Measurements from ENCODE around the gene SPN. TPM values are rescaled to one million over a fixed set of nuclear protein-coding genes. Genes with fewer than 3 reads are reported as not detected.
"Not testable (repeated sequence)": the region's sequence is repeated elsewhere in the genome, so short reads cannot be mapped to it uniquely, and the experiment has no call there.

The SPN gene
- total RNA-seq, 1 experiment from 2014 or later: 0.17 TPM

DNA sequence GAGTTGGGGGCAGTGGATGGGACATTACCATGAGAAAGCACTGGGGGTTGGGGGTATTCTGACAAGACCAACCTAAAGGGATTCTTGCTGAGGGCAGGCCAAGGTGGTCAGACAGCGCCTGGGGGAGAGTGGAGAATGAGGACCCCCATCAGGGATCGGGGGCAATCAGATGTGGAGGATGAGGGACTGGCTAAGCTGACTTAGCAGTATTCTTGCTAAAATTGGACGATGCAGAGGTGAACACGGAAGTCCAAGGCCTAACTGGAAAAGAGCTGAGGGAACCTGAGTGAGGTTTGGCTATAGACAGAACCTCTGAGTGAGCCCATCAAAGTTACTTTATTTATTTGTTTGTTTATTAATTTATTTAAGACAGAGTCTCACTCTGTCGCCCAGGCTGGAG, 25.1 kb downstream of the SPN start:
- Histone ChIP-seq H3K4me3 (no peak overlapping the region), H3K79me2 (ENCODE audit: low read depth) (peaks cover 78% of the 10 kb centered on the region), H4K20me1 (ENCODE audit: insufficient read depth) (peaks cover 75% of the 10 kb centered on the region), H3K4me1 (replicated peaks; ENCODE audit: insufficient read depth) (no peaks in the 10 kb centered on the region), H3F3A (ENCODE audit: insufficient read depth, low read depth) (peaks cover 32% of the 10 kb centered on the region), H3K9me3 (ENCODE audit: insufficient read depth, low read depth) (no peaks in the 10 kb centered on the region), H3K27ac (no peak overlapping the region), H3K4me2 (no peak overlapping the region), H3K27me3 (ENCODE audit: insufficient read depth, low read depth) (no peaks in the 10 kb centered on the region), H2AFZ (no peak overlapping the region), H3K36me3 (ENCODE audit: low read depth) (0 out of 2 replicates have a peak, but pooled peaks cover 14% of the 10 kb centered on the region), H3K9me2 (ENCODE audit: insufficient read depth) (no peaks in the 10 kb centered on the region)
- BruUV-seq (replicated peaks): no TSS peak
- ChIA-PET POLR2A (ENCODE audit: unreplicated experiment) (no interaction called here), CTCF (interaction anchor here (0.7 kb wide), 1 partner anchor 160 kb away, joined by 3 read pairs; no protein-coding TSS in a partner anchor)
- TF ChIP-seq, protein P1, sequence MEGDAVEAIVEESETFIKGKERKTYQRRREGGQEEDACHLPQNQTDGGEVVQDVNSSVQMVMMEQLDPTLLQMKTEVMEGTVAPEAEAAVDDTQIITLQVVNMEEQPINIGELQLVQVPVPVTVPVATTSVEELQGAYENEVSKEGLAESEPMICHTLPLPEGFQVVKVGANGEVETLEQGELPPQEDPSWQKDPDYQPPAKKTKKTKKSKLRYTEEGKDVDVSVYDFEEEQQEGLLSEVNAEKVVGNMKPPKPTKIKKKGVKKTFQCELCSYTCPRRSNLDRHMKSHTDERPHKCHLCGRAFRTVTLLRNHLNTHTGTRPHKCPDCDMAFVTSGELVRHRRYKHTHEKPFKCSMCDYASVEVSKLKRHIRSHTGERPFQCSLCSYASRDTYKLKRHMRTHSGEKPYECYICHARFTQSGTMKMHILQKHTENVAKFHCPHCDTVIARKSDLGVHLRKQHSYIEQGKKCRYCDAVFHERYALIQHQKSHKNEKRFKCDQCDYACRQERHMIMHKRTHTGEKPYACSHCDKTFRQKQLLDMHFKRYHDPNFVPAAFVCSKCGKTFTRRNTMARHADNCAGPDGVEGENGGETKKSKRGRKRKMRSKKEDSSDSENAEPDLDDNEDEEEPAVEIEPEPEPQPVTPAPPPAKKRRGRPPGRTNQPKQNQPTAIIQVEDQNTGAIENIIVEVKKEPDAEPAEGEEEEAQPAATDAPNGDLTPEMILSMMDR (conservative IDR thresholded peaks at IDR 0.05): no peak
- no peak for TF ChIP-seq EZH2 (IDR thresholded peaks at IDR 0.05; ENCODE audit: low read depth)
- no peak for DNase-seq
- intact Hi-C loops (cut with micrococcal nuclease; ENCODE audit: unreplicated experiment): no loop called here

DNA sequence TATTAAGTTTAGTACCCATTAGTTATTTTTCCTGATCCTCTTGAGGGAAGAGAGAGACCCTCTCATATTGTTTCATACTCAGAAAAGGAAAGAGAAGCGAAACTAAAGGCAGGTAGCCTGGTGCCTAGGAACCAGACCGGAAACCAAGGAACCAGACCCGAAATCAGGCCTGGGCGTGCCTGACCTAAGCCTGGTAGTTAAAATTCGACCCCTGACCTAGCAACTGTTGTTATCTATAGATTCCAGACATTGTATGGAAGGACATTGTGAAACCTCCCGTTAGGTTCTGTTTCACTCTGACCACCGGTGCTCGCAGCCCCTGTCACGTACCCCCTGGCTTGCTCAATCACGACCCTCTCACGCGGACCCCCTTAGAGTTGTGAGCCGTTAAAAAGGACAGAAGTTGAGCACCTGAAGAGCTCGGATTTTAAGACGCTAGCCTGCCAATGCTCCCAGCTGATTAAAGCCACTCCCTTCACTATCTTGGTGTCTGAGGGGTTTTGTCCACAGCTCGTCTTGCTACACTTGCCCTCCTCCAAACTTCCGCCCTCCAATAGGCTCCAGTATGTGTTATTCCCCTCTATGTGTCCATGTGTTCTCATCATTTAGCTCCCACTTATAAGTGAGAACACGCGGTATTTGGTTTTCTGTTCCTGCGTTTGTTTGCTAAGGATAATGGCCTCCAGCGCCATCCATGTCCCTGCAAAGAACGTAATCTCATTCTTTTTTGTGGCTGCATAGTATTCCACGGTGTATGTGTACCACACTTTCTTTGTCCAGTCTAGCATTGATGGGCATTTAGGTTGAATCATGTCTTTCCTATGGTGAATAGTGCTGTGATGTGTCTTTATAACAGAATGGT, 26.7 kb downstream of the SPN start:
- H3K27me3 ChIP-seq (ENCODE audit: insufficient read depth, low read depth); POLR2A ChIA-PET (ENCODE audit: unreplicated experiment); H3K9me3 ChIP-seq (ENCODE audit: insufficient read depth, low read depth); H3K27ac ChIP-seq; BruUV-seq (replicated peaks); CTCF ChIA-PET; H3K9me2 ChIP-seq (ENCODE audit: insufficient read depth); intact Hi-C loops (cut with micrococcal nuclease; ENCODE audit: unreplicated experiment); DNase-seq; H2AFZ ChIP-seq; H3K4me3 ChIP-seq; H3K4me1 ChIP-seq (replicated peaks; ENCODE audit: insufficient read depth); H3K4me2 ChIP-seq: not testable (repeated sequence)
- peaks cover 64% of the 10 kb centered on the region for H3K79me2 ChIP-seq (ENCODE audit: low read depth)
- H3F3A ChIP-seq (ENCODE audit: insufficient read depth, low read depth): peaks cover 39% of the 10 kb centered on the region
- peaks cover 80% of the 10 kb centered on the region for H4K20me1 ChIP-seq (ENCODE audit: insufficient read depth)
- 0 out of 2 replicates have a peak, but pooled peaks cover 10% of the 10 kb centered on the region for H3K36me3 ChIP-seq (ENCODE audit: low read depth)

DNA sequence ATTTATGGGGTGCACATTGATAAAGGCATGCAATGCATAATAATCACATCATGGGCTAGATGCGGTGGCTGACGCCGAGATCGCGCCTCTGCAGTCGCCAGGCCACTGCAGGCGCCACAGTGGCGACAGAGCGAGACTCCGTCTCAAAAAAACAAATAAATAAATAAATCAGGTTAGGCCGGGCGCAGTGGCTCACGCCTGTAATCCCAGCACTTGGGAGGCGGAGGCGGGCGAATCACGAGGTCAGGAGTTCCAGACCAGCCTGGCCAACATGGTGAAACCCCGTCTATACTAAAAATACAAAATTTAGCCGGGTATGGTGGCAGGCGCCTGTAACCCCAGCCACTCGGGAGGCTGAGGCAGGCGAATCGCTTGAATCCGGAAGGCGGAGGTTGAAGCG, 29.6 kb downstream of the SPN start:
- H3K36me3 ChIP-seq (ENCODE audit: low read depth); intact Hi-C loops (cut with micrococcal nuclease; ENCODE audit: unreplicated experiment); H3K9me2 ChIP-seq (ENCODE audit: insufficient read depth); H3K27me3 ChIP-seq (ENCODE audit: insufficient read depth, low read depth); H3K4me3 ChIP-seq; H3K4me2 ChIP-seq; BruUV-seq (replicated peaks); H3K4me1 ChIP-seq (replicated peaks; ENCODE audit: insufficient read depth); POLR2A ChIA-PET (ENCODE audit: unreplicated experiment); H3K27ac ChIP-seq; H2AFZ ChIP-seq; H3K9me3 ChIP-seq (ENCODE audit: insufficient read depth, low read depth); DNase-seq: not testable (repeated sequence)
- Histone ChIP-seq H3F3A (ENCODE audit: insufficient read depth, low read depth) (peaks cover 53% of the 10 kb centered on the region), H3K79me2 (ENCODE audit: low read depth) (peaks cover 42% of the 10 kb centered on the region), H4K20me1 (ENCODE audit: insufficient read depth) (peaks cover 74% of the 10 kb centered on the region)
- CTCF ChIA-PET: interaction anchor here (0.6 kb wide), 1 partner anchor 421 kb away, joined by 4 read pairs; no protein-coding TSS in a partner anchor

GRCh38 chr16:29694384-29695195, 31.5 kb downstream of the SPN start:
- peaks cover 22% of the 10 kb centered on the region for H3K79me2 ChIP-seq (ENCODE audit: low read depth)
- H3K27ac ChIP-seq: no peak overlapping the region
- no peaks in the 10 kb centered on the region; the same call in 1 of the 2 replicates for H3K9me3 ChIP-seq (ENCODE audit: insufficient read depth, low read depth)
- intact Hi-C loops (cut with micrococcal nuclease; ENCODE audit: unreplicated experiment): no loop called here
- BruUV-seq (replicated peaks): no TSS peak
- no peak for TF ChIP-seq EZH2 (IDR thresholded peaks at IDR 0.05; ENCODE audit: low read depth)
- TF ChIP-seq, protein P1 (conservative IDR thresholded peaks at IDR 0.05): no peak
- H3K27me3 ChIP-seq (ENCODE audit: insufficient read depth, low read depth): no peaks in the 10 kb centered on the region
- no peak overlapping the region for H2AFZ ChIP-seq
- H4K20me1 ChIP-seq (ENCODE audit: insufficient read depth): peaks cover 61% of the 10 kb centered on the region
- peaks cover 57% of the 10 kb centered on the region for H3F3A ChIP-seq (ENCODE audit: insufficient read depth, low read depth)
- H3K36me3 ChIP-seq (ENCODE audit: low read depth): peaks cover 10% of the 10 kb centered on the region; the same call in 1 of the 2 replicates
- no peak for DNase-seq
- POLR2A ChIA-PET (ENCODE audit: unreplicated experiment): no interaction called here
- no peak overlapping the region for H3K4me2 ChIP-seq
- H3K9me2 ChIP-seq (ENCODE audit: insufficient read depth): no peaks in the 10 kb centered on the region
- no peaks in the 10 kb centered on the region for H3K4me1 ChIP-seq (replicated peaks; ENCODE audit: insufficient read depth)
- H3K4me3 ChIP-seq: no peak overlapping the region
- CTCF ChIA-PET: no interaction called here

DNA sequence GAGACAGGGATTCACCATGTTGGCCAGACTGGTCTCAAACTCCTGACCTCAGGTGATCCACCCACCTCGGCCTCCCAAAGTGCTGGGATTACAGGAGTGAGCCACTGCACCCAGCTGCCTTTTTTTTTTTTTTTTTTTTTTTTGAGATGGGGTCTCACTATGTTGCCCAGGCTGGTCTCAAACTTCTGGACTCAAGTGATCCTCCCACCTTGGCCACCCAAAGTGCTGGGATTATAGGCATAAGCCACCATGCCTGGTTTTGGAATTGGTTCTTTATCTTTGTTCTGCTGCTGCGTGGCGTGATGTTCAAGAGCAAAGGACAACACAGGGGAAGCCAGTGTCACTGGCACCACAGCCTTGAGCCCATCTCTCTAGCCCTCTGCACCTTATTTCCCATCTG, 32.6 kb downstream of the SPN start:
- H3K9me3 ChIP-seq (ENCODE audit: insufficient read depth, low read depth); DNase-seq; H3K9me2 ChIP-seq (ENCODE audit: insufficient read depth); H3K36me3 ChIP-seq (ENCODE audit: low read depth); H2AFZ ChIP-seq; POLR2A ChIA-PET (ENCODE audit: unreplicated experiment); intact Hi-C loops (cut with micrococcal nuclease; ENCODE audit: unreplicated experiment); H3K4me1 ChIP-seq (replicated peaks; ENCODE audit: insufficient read depth); H3K27me3 ChIP-seq (ENCODE audit: insufficient read depth, low read depth); H3K4me3 ChIP-seq; H3K27ac ChIP-seq; BruUV-seq (replicated peaks); H3K4me2 ChIP-seq: not testable (repeated sequence)
- CTCF ChIA-PET: interaction anchor here (0.6 to 0.7 kb wide), 2 partner anchors 12 to 156 kb away, joined by 9 to 17 read pairs; no protein-coding TSS in a partner anchor
- peaks cover 52% of the 10 kb centered on the region for H4K20me1 ChIP-seq (ENCODE audit: insufficient read depth)
- peaks cover 55% of the 10 kb centered on the region for H3F3A ChIP-seq (ENCODE audit: insufficient read depth, low read depth)
- peaks cover 11% of the 10 kb centered on the region for H3K79me2 ChIP-seq (ENCODE audit: low read depth)
